BE2C (cell line): ENCODE data around the gene RCBTB2.

Source experiments
- DNase-seq: peaks from one replicate; pipeline ENCODE4 v3.0.0-alpha.2; 2020
- H3K27me3 ChIP-seq: fragments of 250-450 bp; sonication (Bioruptor Pico); 2 replicates; pipeline ENCODE4 v1.5.1; 2020; ENCODE audit warnings: mild to moderate bottlenecking
- H3K36me3 ChIP-seq: fragments of 250-450 bp; sonication (Bioruptor Pico); 2 replicates; pipeline ENCODE4 v1.5.1; 2020; ENCODE audit warnings: mild to moderate bottlenecking
- H3K4me1 ChIP-seq: fragments of 250-450 bp; sonication (Bioruptor Pico); 2 replicates; pipeline ENCODE4 v1.5.1; 2020
- H3K4me3 ChIP-seq: 2 replicates; pipeline ENCODE4 v1.5.1; 2011; ENCODE audit warnings: low read depth, low read length
- H3K9me3 ChIP-seq: fragments of 250-450 bp; sonication (Bioruptor Pico); 2 replicates; pipeline ENCODE4 v1.5.1; 2020
- CTCF ChIP-seq: IDR thresholded peaks from 2 replicates; pipeline ENCODE4 v1.5.1; 2012; ENCODE audit warnings: mild to moderate bottlenecking, low read depth, low read length

Gene RCBTB2

GRCh38 chr13:48559638-48560320 is 26.9 kb upstream of the RCBTB2 start:
- Histone ChIP-seq H3K4me1 (peaks cover 18% of the 10 kb centered on the region), H3K27me3 (no peaks in the 10 kb centered on the region), H3K4me3 (no peak overlapping the region), H3K36me3 (no peaks in the 10 kb centered on the region), H3K9me3 (no peaks in the 10 kb centered on the region; the same call in 1 of the 2 replicates)
- TF ChIP-seq CTCF: no peak
- DNase-seq: no peak

GRCh38 chr13:48556817-48557216 is 23.9 kb upstream of the RCBTB2 start:
- H3K4me3 ChIP-seq: no peak overlapping the region
- DNase-seq: no peak
- H3K27me3 ChIP-seq: no peaks in the 10 kb centered on the region
- no peak for TF ChIP-seq CTCF
- no peaks in the 10 kb centered on the region for H3K36me3 ChIP-seq
- peaks cover 6% of the 10 kb centered on the region for H3K4me1 ChIP-seq
- no peaks in the 10 kb centered on the region; the same call in 1 of the 2 replicates for H3K9me3 ChIP-seq

- Histone ChIP-seq H3K36me3 (no peaks in the 10 kb centered on the region), H3K4me1 (no peaks in the 10 kb centered on the region), H3K9me3 (no peaks in the 10 kb centered on the region; the same call in 1 of the 2 replicates), H3K27me3 (no peaks in the 10 kb centered on the region), H3K4me3 (no peak overlapping the region)
- no peak for DNase-seq
- TF ChIP-seq CTCF: no peak
Observed at GRCh38 chr13:48555441-48555840, 22.6 kb upstream of the RCBTB2 start.

- Histone ChIP-seq H3K4me1 (no peaks in the 10 kb centered on the region), H3K36me3 (no peaks in the 10 kb centered on the region), H3K4me3 (no peak overlapping the region), H3K27me3 (no peaks in the 10 kb centered on the region), H3K9me3 (no peaks in the 10 kb centered on the region; the same call in 1 of the 2 replicates)
- DNase-seq: no peak
- no peak for TF ChIP-seq CTCF
Observed at GRCh38 chr13:48551329-48551728, 18.4 kb upstream of the RCBTB2 start.

- H3K4me1 ChIP-seq: no peaks in the 10 kb centered on the region
- no peaks in the 10 kb centered on the region; the same call in 1 of the 2 replicates for H3K9me3 ChIP-seq
- H3K4me3 ChIP-seq: no peak overlapping the region
- TF ChIP-seq CTCF: no peak
- no peaks in the 10 kb centered on the region for H3K36me3 ChIP-seq
- no peak for DNase-seq
- H3K27me3 ChIP-seq: no peaks in the 10 kb centered on the region
Observed at GRCh38 chr13:48549658-48550057, 16.8 kb upstream of the RCBTB2 start.

GRCh38 chr13:48547663-48548092 is 14.8 kb upstream of the RCBTB2 start:
- Histone ChIP-seq H3K4me1 (no peaks in the 10 kb centered on the region), H3K36me3 (no peaks in the 10 kb centered on the region), H3K27me3 (no peaks in the 10 kb centered on the region), H3K9me3 (no peaks in the 10 kb centered on the region; the same call in 1 of the 2 replicates), H3K4me3 (no peak overlapping the region)
- TF ChIP-seq CTCF: no peak
- no peak for DNase-seq
